Cardiac muscle cell (in vitro differentiated cells and primary cell): ENCODE measurements around the gene MIER2. TPM values are rescaled to one million over a fixed set of nuclear protein-coding genes. Genes with fewer than 3 reads are reported as not detected.

Source experiments
- DNase-seq, 2 donors: peaks; one replicate each; pipeline versions ENCODE4 v3.0.0 to v3.0.0-alpha.2; 2010 to 2017; ENCODE audit warnings: low read depth in 1 of 2, low spot score in 1 of 2
- H3K27ac ChIP-seq: fragments of 200-600 bp; sonication (generic); 2 replicates; pipeline ENCODE4 v1.5.1; 2016
- H3K27me3 ChIP-seq: fragments of 200-600 bp; sonication (generic); 2 replicates; pipeline ENCODE4 v1.6.0; 2016; ENCODE audit warnings: control low read depth
- H3K36me3 ChIP-seq: fragments of 200-600 bp; sonication (generic); 2 replicates; pipeline ENCODE4 v1.5.1; 2016; ENCODE audit warnings: control low read depth
- H3K4me1 ChIP-seq: fragments of 200-600 bp; sonication (generic); 2 replicates; pipeline ENCODE4 v1.8.1; 2017; ENCODE audit warnings: low read depth, mild to moderate bottlenecking, mixed run types
- H3K4me3 ChIP-seq: fragments of 200-600 bp; sonication (generic); 2 replicates; pipeline ENCODE4 v1.5.1; 2016; ENCODE audit warnings: mild to moderate bottlenecking
- H3K9me3 ChIP-seq: fragments of 200-600 bp; sonication (generic); 2 replicates; pipeline ENCODE4 v1.5.1; 2017; ENCODE audit warnings: low read depth, mild to moderate bottlenecking, control low read depth
- CTCF ChIP-seq: IDR thresholded peaks from 2 replicates; pipeline ENCODE4 v1.5.1; 2012; ENCODE audit warnings: low read depth, mild to moderate bottlenecking, low read length
- polyA plus RNA-seq: library from polyadenylated mRNA; unstranded; fragments of >200 nt; fragmentation: Nextera tagmentation; extraction: Ambion mirVana; gene quantifications from 2 replicates; pipeline ENCODE4 v1.2.1, GENCODE V29; 2016
- total RNA-seq: library from RNA; depleted of rRNA; stranded (reverse); fragments of >200 nt; gene quantifications from 2 replicates; pipeline ENCODE4 v1.2.3, GENCODE V29; 2016

MIER2 gene
- total and polyA plus RNA-seq, 2 experiments from 2014 or later, result 32.7 to 47.8 TPM

- DNase-seq, result no peak
- Histone ChIP-seq H3K36me3 (peaks cover 13% of the 10 kb centered on the region), H3K9me3 (no peaks in the 10 kb centered on the region), H3K27me3 (no peaks in the 10 kb centered on the region), H3K4me3 (no peak overlapping the region), H3K27ac (no peak overlapping the region), H3K4me1 (no peaks in the 10 kb centered on the region)
- TF ChIP-seq CTCF, result no peak
Observed at GRCh38 chr19:309206-309565, 35.4 kb downstream of the MIER2 start.

DNA sequence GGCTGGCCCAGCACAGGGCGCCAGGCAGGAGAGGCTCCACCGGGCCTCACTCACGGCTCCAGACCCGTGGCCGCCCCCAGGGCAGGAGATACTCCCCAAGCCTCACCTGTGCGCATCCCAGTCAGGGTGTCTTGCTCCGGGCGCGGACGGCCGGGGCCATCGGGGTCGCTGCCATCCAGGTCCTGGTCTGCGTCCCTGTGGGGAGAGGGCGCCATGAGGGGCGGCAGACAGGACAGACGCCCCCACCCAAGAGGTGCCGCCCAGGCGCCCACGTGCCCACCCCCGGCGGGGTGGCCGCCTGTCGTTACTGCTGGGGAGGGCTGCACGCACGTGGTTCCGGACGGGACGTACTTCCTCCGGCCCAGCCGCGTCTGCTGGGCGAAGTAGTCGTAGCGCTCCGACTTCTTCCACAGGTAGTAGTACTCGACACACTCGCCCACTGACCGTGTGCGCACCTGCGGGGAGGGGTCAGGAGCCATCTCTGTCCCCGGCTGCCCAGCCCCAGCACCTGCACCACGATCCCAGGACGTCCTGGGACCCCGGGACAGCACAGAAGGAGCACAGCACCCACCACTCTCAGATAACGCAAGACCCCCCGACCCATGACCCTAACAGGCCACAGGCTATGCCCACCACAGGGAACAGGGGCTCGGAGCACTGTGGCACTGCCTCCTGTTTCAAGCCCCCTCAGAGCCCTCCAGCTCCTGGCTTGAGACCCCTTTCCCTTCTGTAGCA, 36.0 kb downstream of the MIER2 start:
- H3K36me3 ChIP-seq, result peaks cover 13% of the 10 kb centered on the region
- no peaks in the 10 kb centered on the region for H3K4me1 ChIP-seq
- no peak for TF ChIP-seq CTCF
- H3K4me3 ChIP-seq, result no peak overlapping the region
- no peaks in the 10 kb centered on the region for H3K9me3 ChIP-seq
- no peaks in the 10 kb centered on the region for H3K27me3 ChIP-seq
- DNase-seq, result no peak
- no peak overlapping the region for H3K27ac ChIP-seq

- TF ChIP-seq CTCF, result no peak
- Histone ChIP-seq H3K36me3 (peaks cover 13% of the 10 kb centered on the region), H3K27me3 (no peaks in the 10 kb centered on the region), H3K27ac (no peak overlapping the region), H3K4me3 (no peak overlapping the region), H3K4me1 (no peaks in the 10 kb centered on the region), H3K9me3 (no peaks in the 10 kb centered on the region)
- no peak for DNase-seq
Observed at GRCh38 chr19:307793-308420, 36.7 kb downstream of the MIER2 start.

DNA sequence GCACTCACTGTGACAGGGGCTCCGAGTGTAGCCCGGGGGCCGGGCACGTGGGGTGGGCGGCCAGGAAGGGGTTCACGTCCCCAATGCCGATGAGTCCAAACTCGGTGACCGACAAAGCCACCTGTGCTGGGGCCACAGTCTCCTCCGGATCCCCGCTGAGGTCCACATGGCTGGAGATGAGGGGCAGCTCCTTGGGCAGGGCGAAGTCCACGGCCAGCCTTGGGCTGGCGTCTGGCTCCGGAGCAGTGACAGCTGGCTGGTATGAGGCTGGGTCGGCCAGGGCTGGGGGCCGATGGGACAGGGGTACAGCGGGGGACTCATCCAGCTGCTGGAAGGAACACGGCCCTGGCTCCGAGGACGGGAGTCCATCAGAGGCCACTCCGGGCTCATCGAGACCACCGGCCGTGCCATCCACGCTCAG, 37.5 kb downstream of the MIER2 start:
- Histone ChIP-seq H3K27ac (no peak overlapping the region), H3K27me3 (no peaks in the 10 kb centered on the region), H3K4me3 (no peak overlapping the region), H3K36me3 (peaks cover 13% of the 10 kb centered on the region), H3K4me1 (no peaks in the 10 kb centered on the region), H3K9me3 (no peaks in the 10 kb centered on the region)
- no peak for TF ChIP-seq CTCF
- DNase-seq, result no peak

GRCh38 chr19:306151-306900, 38.3 kb downstream of the MIER2 start:
- H3K4me1 ChIP-seq, result no peaks in the 10 kb centered on the region
- TF ChIP-seq CTCF, result no peak
- peaks cover 13% of the 10 kb centered on the region for H3K36me3 ChIP-seq
- no peak overlapping the region for H3K27ac ChIP-seq
- H3K9me3 ChIP-seq, result no peaks in the 10 kb centered on the region
- no peak overlapping the region for H3K4me3 ChIP-seq
- no peaks in the 10 kb centered on the region for H3K27me3 ChIP-seq
- DNase-seq, result no peak
